ENCODE measurements around the gene PHKB.
"Not testable (repeated sequence)": the region's sequence is repeated elsewhere in the genome, so short reads cannot be mapped to it uniquely, and the experiment has no call there.

PHKB gene

DNA sequence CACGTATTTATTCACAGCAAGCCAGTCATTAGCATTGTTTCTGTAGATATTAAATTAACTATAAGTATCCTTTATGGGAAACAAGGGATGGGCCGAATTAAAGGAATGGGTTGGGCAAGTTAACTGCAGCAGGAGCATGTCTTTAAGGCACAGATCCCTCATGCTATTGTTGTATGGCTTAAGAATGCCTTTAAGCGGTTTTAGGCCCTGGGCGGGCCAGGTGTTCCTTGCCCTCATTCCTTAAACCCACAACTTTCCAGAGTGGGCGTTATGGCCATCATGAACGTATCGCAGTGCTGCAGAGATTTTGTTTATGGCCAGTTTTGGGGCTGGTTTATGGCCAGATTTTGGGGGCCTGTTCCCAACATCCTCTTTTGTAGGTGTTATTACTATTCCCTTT is 9.1 kb downstream of the PHKB start:
- DNase-seq = no peak

DNA sequence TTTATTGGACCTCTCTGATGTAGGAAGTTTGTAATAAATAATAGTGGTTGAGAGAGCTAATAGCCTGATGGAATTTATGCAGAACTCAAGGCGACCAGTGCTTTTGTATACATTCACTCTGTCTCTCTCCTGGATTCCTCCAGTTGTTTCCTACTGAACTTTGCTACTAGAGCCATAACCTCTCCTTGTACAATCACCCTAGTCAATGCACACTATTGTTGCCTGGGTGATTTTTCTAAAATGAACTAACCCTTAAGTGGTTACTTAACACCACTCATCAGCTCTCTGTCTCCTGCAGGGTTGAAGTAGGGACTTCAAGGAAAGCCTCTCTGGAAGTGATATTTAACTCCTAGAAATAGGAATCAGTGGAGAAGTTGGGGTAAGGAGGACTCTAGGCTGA is 9.7 kb downstream of the PHKB start:
- DNase-seq = no peak

DNA sequence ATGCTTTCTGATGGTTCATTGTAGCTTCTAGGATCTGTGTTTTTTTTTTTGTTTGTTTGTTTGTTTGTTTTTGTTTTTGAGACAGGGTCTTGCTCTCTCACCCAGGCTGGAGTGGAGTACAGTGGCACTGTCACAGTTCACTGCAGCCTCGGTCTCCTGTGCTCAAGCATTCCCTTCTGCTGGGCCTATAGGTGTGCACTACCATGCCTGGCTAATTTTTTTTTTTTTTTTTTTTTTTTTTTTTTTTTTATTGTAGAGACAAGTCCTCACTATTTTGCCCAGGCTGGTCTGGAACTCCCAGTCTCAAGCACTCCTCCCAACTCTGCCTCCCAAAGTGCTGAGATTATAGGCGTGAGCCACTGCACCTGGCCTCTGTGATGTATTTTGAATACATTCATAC is 11.9 kb downstream of the PHKB start:
- DNase-seq = not testable (repeated sequence)

DNA sequence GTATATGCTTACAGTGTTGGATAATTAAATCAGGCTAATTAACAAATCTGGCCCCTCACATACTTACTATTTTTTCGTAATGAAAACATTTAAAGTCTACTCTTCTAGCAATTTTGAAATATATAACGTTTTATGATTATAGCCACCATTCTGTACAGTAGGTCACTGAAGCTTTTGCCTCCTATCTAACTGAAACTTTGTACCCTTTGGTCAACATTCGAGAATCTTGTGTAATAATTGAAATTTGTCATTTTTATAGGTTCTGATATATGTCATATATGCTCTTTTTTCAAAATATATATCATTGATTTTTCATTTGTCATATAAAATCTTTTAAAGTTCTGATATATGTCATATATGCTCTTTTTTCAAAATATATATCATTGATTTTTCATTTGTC is 12.7 kb downstream of the PHKB start:
- DNase-seq = no peak

DNA sequence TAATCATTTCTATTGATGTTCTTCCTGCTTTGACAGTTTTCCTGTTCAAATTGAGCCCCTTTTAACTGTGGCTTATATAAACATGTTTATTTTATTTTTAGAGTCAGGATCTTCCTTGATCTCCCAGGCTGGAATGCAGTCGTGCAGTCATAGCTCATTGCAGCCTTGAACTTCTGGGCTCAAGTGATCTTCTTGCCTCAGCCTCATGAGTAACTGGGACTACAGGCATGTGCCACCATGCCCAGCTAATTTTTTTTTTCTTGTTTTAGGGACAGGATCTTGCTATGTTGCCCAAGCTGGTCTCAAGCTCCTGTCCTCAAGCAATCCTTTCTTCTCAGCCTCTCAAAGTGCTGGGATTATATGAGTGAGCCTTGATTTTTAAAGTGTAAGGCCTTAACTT is 14.7 kb downstream of the PHKB start:
- DNase-seq = no peak

DNA sequence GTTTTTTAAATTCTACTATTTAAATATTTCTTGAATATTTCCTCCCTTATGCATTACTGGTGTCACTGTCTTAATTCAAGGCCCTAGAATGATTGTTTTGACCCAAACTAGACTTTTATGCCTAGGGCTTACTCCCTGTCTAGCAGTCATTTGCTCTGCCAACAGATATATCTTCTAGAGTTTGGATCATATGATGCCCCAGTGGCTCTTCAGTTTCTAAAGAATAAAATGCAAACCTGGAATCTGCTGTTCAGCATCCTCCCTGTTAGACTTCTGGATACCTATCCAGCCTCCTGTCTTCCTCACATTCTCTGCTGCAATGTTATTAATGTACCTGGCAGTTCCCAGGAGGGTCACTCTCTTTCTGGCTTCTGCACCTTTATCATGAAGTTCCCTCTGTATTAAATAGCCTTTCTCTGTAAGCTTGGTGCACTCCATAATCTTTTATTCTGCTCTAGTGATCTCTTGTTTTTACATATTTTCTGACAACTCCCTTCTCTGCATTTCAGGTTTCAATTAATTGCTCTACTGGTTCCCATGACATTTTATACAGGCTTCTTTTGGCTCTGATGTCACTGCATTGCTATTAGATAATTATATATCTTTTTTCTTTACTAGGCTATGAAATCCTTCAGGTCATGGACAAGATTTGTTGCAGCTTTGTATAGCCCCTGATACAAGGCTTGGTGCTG is 15.7 kb downstream of the PHKB start:
- DNase-seq = no peak

DNA sequence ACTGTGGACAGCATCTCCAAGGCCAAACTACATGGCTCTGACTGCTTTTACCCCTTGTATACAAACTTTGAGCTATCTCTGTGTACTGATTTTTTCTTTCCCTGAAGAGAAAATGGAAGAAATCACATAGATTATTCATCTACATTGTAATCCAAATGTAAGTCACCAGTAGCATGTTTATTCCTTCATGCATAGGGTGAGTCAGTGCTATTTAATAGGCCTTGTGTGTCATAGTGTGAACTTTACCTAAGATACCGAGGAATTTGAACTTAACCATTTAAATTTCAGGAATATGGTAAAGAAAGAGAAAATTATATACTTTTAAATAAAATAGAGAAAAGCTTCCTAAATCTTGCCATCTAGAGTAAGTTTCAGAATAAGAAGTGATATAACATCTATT is 16.5 kb downstream of the PHKB start:
- DNase-seq = no peak

DNA sequence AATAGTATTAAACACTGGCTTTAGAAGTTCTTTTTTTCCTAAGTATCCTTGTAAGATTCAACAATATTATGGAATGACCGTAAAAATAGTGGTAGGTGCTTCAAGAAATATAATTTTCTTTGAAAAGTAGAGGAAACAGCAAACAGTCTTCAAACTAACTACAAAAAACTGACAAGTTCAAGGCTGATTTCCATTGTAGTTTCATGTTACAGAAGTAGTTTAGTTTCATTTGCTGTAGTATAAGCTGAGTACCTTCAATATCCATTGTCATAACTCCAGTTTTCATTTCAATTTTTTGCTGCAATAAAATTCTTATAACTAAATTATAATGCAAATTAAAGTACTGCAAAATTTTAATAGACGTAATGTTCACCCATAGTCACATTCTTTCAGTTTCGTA is 19.3 kb downstream of the PHKB start:
- DNase-seq = no peak

DNA sequence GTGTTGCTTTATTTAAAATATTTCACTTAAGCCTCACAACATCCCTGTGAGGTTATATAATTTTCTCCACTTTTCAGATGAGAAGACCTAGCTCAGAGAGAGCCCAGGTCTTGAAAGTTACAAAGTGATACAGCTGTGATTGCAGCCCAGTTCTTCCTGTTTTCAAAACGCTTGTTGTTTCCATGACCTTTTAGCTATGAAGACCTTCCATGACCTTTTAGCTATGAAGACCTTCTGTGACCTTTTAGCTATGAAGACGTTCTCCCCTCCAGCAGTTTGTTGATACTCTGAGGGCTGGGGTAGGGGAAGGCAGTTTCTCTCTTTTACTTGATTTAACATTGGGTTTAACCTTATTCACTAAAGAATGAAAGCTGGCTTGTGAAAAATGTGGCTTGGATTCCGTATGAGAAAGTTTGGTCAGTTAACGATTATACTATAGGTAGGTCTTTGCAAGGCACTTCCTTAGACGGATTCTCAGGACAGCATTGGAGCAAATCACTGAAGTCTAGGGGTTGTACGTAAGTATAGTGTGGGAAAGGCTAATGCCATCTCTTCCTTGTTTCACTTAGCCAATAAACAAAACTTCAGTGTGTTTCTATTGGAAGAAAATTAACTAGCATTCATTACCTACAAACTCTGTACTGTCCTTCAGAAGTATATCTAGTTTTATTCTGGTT is 20.7 kb downstream of the PHKB start:
- DNase-seq = no peak

DNA sequence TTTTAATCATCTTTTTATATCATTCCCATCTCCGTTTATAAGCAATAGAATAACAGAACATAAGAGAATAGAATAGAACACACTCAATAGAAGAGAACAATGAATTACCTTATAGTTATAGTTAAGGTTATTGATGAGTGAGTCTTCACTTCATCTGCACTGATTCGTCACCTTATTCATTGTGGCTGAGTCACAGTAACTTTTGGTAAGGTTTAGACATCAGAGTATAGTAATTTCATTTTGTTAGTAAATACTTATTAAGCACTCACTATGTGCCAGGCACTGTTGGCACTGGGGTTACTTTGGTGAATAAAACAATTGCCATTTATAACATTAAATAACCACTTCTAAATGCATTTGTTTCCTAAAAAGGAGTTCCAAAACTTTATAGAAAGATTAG is 22.5 kb downstream of the PHKB start:
- DNase-seq = no peak

DNA sequence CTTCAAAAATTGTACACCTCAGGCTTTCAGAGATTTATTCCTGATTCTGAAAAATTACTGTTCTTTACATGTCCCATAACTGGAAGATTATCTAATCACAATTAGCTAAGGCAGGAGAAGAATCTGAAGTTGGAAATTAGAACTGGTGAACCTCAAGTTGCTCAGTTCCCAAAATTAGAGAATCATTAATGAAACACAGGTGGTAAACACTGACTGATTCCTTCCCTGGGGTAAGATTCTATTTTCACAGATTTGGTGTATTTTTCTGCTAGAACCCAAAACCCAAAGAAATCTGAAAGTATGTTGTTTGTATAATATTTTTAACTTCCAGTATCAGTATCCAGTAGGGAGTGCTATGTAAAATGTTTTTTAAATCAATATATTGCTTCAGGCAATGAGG is 25.7 kb downstream of the PHKB start:
- DNase-seq = no peak

DNA sequence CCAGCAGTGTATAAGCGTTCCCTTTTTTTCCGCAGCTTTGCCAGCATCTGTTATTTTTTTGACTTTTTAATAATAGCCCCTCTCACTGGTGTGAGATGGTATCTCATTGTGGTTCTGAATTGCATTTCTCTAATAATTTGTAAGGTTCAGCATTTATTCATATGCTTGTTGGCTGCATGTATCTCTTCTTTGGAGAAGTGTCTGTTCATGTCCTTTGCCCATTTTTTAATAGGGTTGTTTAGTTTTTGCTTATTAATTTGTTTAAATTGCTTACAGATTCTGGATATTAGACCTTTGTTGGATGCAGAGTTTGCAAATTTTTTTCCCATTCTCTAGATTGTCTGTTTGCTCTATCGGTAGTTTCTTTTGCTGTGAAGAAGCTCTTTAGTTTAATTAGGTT is 26.9 kb downstream of the PHKB start:
- DNase-seq = no peak

DNA sequence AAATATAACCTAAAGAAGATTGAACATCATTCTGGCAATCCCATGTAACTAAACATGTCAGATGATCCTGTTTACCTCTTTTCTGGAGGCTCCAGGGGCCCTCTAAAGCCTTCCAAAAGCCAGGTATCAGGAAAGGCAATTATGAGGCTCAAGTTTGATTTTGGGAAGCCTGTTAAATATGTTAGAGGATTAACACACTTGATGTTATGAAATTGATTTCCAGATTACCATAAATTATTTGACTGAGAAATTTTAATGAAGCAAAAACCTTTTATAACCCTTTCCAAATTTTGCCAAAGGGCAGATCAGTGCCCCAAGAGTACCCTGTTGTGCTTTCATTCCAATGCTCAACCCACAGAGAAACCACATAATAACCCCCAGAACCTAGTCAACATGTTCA is 29.3 kb downstream of the PHKB start:
- no peak for DNase-seq

DNA sequence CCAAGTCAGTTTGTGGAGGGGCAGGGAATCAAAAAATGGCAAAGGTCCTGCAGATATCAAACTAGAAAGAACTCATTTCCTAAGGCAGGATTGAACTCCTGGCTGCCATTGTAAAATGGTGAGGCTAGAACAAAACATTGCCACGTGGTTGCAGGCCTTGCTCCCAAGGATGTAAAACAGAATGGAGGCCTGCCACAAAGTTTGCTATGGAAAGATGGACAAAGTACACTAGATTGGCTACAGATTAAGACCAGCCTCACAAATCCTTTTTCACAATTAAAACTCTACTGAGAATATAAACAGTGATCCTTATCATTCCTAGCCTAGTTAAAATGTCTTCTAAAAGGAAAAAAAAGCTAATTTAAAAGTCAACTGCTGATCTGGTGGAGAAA is 30.9 kb downstream of the PHKB start:
- DNase-seq = no peak

DNA sequence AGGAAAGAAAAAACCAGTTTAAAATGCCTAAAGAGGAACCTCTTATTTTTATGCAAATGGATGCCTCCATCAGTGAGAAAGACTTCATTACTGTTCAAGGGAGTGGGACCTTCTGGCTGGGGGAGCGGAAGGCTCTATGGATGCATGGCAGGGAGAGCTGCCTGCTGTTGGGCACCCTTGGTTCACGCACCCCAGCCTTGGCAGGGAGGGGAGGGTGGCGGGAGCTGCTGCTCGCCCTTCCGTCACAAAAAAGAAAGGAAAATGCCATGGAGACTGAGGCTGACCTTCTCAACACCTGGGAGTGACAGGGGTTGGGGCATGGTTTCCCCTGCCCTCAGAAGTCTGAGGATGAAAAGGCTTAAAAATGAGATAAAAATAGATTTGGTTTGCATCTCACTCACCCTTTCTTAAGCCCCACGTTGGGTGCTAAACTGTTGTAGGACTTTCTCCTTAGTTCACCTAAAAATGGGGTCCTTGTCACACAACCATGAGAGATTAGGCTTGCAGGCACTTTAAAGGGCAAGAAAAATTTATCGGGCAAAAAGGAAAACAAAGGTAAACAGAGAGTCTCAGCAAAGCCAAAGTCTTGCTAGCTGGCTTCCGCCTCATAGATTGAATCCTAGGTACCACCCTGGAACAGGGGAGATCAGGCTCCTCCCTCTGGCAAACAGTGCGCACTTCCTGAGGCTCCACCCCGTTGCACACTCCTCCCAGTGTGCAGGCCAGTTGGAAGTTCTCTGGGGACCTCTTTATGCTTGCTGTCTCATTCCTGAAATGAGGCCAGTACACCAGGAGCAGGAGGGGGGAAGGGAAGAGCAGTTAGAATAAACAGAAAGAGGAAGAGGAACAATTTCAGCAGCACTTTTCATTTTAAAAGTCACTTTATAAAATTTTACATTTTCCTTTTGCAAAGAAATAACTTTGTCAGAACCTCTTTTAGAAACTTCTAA is 31.6 kb downstream of the PHKB start:
- DNase-seq = peak; percentile 48

DNA sequence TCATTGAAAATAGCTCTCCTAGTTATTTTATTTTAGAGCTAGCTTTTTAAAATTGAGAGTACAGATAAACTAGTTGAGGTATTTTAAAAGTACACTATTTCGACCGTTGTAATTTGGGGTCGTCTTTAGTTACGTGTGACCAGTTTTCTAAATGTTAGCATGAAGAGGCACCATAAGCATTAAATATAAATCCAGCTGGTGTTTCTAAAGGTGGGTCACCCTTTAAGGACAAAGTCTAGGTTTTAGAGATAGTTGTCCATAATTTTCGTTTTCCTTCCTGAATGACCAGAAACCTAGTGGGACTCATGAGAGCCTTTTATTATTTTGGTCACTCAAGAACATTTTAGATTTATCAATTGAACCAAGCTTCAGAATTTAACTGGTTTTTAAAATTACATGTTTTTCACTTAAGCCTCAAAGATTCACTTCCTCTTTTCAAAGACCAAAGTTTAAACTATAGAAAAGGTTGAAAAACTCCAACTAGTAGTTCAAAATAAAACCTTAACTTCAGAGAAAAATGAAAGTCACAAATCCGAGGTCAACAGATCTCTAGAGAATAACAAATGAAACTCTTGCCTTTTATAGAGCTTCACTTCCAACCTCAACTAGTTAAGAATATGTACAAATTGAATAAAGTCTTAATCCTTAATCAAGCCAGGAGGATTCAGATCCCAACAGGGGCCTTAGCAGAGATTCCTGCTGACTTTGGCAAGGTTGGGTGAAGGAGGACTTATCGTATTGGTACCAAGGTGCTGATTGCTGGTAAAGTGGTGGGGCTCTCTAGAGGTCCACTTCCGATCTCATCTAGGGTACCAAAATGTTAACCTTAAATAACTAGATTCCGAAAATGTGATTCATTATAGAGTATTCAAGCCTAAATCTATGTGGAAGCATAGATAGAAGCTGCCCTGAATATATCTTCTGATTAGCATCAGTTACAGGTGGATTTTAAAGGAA is 32.5 kb downstream of the PHKB start:
- no peak for DNase-seq

DNA sequence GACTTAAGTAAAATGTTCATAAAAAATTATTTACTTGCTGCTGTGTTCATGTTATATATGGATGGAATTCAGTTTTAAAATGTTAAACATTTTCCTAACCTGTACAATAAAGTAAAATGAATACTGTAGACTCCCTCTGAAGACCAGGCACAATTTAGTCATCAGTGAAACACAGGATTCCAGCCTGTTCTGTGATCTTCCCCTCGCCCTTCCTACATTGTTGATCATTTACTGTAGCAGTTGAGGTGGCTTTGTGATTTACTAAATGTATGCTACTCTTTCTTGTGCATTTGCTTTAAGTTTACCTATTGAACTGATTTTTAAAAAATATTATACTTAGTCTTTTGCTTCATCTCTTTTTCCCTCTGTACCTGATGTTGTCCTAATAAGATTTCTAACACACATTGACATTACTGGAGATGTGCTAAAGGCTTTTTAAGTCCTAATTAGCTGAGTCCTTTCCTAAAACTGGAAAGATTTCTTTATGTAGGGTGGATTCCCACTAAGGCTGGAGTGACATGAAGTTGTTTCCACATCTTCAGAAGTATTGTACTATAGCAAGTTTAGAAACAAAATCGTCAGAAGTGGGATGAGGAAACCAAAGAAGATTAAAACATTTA is 38.1 kb downstream of the PHKB start:
- DNase-seq = no peak

DNA sequence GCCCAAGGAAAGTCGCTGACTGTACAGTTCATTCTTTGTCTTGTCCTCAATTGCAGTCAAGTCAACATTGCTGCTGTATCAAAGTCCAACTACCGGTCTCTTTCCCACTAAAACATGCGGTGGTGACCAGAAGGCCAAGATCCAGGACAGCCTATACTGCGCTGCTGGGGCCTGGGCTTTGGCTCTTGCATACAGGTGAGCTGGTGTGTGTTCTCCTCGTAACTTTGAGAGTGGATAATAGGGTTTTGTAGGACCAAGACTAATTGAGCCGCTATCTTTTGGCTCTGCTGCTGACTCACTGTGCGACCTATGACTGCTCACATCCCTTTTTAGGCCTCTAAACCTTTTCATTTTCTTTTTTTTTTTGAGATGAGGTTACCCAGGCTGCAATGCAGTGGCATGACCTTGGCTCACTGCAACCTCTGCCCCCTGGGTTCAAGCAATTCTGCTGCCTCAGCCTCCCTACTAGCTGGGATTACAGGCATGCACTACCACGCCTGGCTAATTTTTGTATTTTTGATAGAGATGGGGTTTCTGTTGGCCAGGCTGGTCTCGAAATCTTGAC is 38.7 kb downstream of the PHKB start:
- DNase-seq = no peak

DNA sequence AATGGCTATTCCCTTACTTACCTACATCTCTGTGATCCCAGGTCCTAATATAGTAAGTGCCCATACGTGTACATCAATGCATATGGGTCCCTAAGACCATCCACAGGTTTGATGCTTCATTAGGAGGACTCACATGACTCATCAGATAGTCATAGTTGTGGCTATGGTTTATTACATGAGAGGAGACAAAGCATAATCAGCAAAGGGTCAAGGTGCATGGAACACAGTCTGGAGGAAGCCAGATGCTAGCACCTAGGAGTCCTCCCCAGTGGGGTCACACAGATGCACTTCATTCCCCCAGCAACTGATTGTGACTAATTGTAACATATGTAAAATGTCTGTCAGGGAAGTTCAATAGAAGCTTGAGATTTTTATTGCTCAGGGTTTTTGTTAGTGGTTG is 42.8 kb downstream of the PHKB start:
- DNase-seq = no peak

DNA sequence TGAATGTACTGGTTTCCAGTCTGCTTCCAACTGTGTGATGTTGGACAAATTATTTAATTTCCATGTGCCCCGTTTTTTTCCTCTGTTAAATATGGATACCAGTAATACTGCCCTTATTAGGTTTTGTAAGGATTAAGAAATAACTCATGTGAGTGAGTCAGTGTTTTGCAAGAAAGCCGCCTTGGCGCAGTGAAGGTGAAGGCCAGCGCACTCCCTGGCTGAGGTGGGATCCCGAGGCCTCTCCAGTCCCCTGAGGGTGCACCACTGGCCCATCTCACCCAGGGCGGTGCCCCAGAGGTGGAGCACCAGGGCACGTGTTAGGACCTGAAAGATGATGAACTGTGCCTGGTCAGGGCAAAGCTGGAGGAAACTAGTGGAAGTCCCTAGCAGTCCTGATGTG is 43.5 kb downstream of the PHKB start:
- DNase-seq = no peak

DNA sequence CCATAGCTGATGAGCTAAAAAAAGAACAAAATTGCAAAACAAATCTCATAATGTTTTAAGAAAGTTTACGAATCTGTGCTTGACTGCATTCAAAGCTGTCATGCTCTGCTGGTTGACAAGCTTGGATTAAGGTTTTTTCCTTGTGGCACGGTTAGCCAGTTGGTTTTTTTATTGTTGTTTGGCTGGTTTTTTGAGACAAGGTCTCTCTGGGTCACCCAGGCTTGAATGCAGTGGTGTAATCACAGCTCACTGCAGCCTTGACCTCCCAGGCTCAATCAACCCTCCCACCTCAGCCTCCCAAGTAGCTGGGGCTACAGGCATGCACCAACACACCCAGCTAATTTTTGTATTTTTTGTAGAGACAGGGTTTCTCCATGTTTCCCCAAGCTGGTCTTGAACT is 45.7 kb downstream of the PHKB start:
- no peak for DNase-seq

DNA sequence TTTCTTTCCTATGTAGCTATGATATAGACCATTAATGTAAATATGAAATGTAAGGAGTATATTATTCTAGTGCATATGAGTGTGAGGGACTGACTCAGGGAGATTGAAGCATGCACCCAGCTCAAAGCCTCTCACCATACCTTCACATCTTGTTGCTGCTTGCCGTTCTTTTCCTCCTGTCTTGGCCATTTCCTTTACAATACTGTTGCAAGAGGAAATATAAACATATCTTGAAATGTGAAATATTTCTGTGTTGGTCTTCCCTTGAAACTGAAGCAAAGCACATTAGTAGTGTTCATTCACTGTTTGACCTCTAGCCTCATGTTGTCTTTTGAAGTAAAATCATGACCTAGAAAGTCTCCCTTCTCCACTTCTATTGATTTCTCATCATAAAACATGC is 46.6 kb downstream of the PHKB start:
- no peak for DNase-seq

Data from SIG-M5 (cell line).